ENCODE data around the gene CNIH1.

Gene CNIH1

GRCh38 chr14:54483073-54483745 is 42.0 kb upstream of the CNIH1 start:
- Histone ChIP-seq H3K4me1 (ENCODE audit: control insufficient read depth in 2 of 2, insufficient read depth in 2 of 2, low read length in 2 of 2) (peaks cover 2 to 22% of the 10 kb centered on the region in 2 donors), H3K27ac (ENCODE audit: low read depth in 2 of 2, low read length in 2 of 2) (no peak overlapping the region)

GRCh38 chr14:54481695-54482094 is 40.5 kb upstream of the CNIH1 start:
- Histone ChIP-seq H3K36me3 (ENCODE audit: control insufficient read depth in 2 of 2, insufficient read depth in 2 of 2, low read length in 2 of 2) (peaks cover 11 to 32% of the 10 kb centered on the region in 2 donors), H3K27me3 (ENCODE audit: control insufficient read depth in 2 of 2, insufficient read depth in 2 of 2, low read length in 2 of 2) (no peaks in the 10 kb centered on the region), H3K9ac (ENCODE audit: low read depth in 1 of 2, low read length in 2 of 2) (no peak overlapping the region), H3K27ac (ENCODE audit: low read depth in 2 of 2, low read length in 2 of 2) (no peak overlapping the region), H3K4me1 (ENCODE audit: control insufficient read depth in 2 of 2, insufficient read depth in 2 of 2, low read length in 2 of 2) (peaks cover 2 to 15% of the 10 kb centered on the region in 2 donors), H3K4me3 (ENCODE audit: low read length in 2 of 2) (no peak overlapping the region), H3K9me3 (ENCODE audit: control insufficient read depth in 2 of 2, low read length in 2 of 2) (no peaks in the 10 kb centered on the region)

More at GRCh38 chr14:54483073-54483745, 42.0 kb upstream of the CNIH1 start:
- H3K36me3 ChIP-seq (ENCODE audit: control insufficient read depth in 2 of 2, insufficient read depth in 2 of 2, low read length in 2 of 2) = peaks cover 12 to 26% of the 10 kb centered on the region in 2 donors
- no peaks in the 10 kb centered on the region for H3K27me3 ChIP-seq (ENCODE audit: control insufficient read depth in 2 of 2, insufficient read depth in 2 of 2, low read length in 2 of 2)
- H3K9ac ChIP-seq (ENCODE audit: low read depth in 1 of 2, low read length in 2 of 2) = no peak overlapping the region
- H3K4me3 ChIP-seq (ENCODE audit: low read length in 2 of 2) = no peak overlapping the region
- no peaks in the 10 kb centered on the region for H3K9me3 ChIP-seq (ENCODE audit: control insufficient read depth in 2 of 2, low read length in 2 of 2)

GRCh38 chr14:54480830-54481562 is 39.8 kb upstream of the CNIH1 start:
- peaks cover 2 to 15% of the 10 kb centered on the region in 2 donors for H3K4me1 ChIP-seq (ENCODE audit: control insufficient read depth in 2 of 2, insufficient read depth in 2 of 2, low read length in 2 of 2)
- H3K36me3 ChIP-seq (ENCODE audit: control insufficient read depth in 2 of 2, insufficient read depth in 2 of 2, low read length in 2 of 2) = peaks cover 10 to 32% of the 10 kb centered on the region in 2 donors
- H3K27me3 ChIP-seq (ENCODE audit: control insufficient read depth in 2 of 2, insufficient read depth in 2 of 2, low read length in 2 of 2) = no peaks in the 10 kb centered on the region
- H3K9ac ChIP-seq (ENCODE audit: low read depth in 1 of 2, low read length in 2 of 2) = no peak overlapping the region
- H3K27ac ChIP-seq (ENCODE audit: low read depth in 2 of 2, low read length in 2 of 2) = no peak overlapping the region
- H3K4me3 ChIP-seq (ENCODE audit: low read length in 2 of 2) = no peak overlapping the region
- no peaks in the 10 kb centered on the region for H3K9me3 ChIP-seq (ENCODE audit: control insufficient read depth in 2 of 2, low read length in 2 of 2)

DNA sequence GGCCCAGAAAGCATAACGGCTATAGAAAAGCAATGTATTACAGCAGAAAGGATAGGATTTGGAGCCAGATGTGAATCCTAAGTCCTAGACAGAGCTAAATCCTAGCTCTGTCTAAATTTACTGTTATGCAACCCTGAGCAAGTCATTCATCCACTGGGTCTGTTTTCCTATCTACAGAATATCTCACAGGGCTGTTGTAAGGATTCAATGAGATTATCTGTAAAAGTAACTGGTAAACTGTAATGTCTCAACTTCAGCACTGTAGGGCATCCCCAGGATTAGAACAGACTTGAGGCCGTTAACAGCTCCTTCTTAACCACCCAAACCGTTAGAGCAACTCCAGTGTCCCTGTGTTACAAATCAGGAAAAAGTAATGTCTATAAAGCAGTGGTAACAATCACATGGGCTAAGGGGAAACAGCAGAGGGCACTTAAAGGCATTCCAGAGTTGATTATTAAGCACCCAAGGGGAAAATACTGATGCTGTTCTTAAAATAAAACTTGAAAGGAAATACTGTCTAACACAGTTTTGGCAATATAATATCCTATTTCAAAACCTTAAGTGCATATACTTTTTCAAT is 37.6 kb upstream of the CNIH1 start:
- Histone ChIP-seq H3K27me3 (ENCODE audit: control insufficient read depth in 2 of 2, insufficient read depth in 2 of 2, low read length in 2 of 2) (no peaks in the 10 kb centered on the region), H3K27ac (ENCODE audit: low read depth in 2 of 2, low read length in 2 of 2) (no peak overlapping the region), H3K4me3 (ENCODE audit: low read length in 2 of 2) (no peak overlapping the region), H3K36me3 (ENCODE audit: control insufficient read depth in 2 of 2, insufficient read depth in 2 of 2, low read length in 2 of 2) (peaks cover 10 to 32% of the 10 kb centered on the region in 2 donors), H3K9me3 (ENCODE audit: control insufficient read depth in 2 of 2, low read length in 2 of 2) (no peaks in the 10 kb centered on the region), H3K4me1 (ENCODE audit: control insufficient read depth in 2 of 2, insufficient read depth in 2 of 2, low read length in 2 of 2) (peaks cover 0 to 9% of the 10 kb centered on the region in 2 donors), H3K9ac (ENCODE audit: low read depth in 1 of 2, low read length in 2 of 2) (no peak overlapping the region)

DNA sequence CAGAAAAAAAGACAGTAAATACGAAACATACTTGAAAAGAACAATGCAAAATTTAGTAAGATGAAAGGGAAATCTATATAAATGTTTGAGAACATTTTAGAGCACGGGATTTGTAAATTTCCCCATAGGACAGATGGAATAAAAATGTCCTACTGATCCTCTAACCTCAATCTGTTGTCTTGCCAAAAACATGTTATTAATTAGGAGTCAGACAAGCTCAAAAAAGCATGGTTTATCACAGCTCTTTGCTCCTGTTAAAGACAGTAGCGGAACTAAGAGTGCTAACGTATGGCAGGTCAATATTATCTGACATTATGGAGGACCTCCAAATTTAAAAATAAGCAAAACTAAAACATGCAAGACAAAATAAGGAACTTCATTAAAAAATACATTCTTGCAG is 34.7 kb upstream of the CNIH1 start:
- Histone ChIP-seq H3K9ac (ENCODE audit: low read depth in 1 of 2, low read length in 2 of 2) (no peak overlapping the region), H3K36me3 (ENCODE audit: control insufficient read depth in 2 of 2, insufficient read depth in 2 of 2, low read length in 2 of 2) (peaks cover 10 to 23% of the 10 kb centered on the region in 2 donors), H3K4me3 (ENCODE audit: low read length in 2 of 2) (no peak overlapping the region), H3K27me3 (ENCODE audit: control insufficient read depth in 2 of 2, insufficient read depth in 2 of 2, low read length in 2 of 2) (no peaks in the 10 kb centered on the region), H3K9me3 (ENCODE audit: control insufficient read depth in 2 of 2, low read length in 2 of 2) (no peaks in the 10 kb centered on the region), H3K4me1 (ENCODE audit: control insufficient read depth in 2 of 2, insufficient read depth in 2 of 2, low read length in 2 of 2) (peaks cover 0 to 2% of the 10 kb centered on the region in 2 donors), H3K27ac (ENCODE audit: low read depth in 2 of 2, low read length in 2 of 2) (no peak overlapping the region)

GRCh38 chr14:54475187-54475899 is 34.2 kb upstream of the CNIH1 start:
- Histone ChIP-seq H3K36me3 (ENCODE audit: control insufficient read depth in 2 of 2, insufficient read depth in 2 of 2, low read length in 2 of 2) (peaks cover 10 to 20% of the 10 kb centered on the region in 2 donors), H3K9me3 (ENCODE audit: control insufficient read depth in 2 of 2, low read length in 2 of 2) (no peaks in the 10 kb centered on the region), H3K27ac (ENCODE audit: low read depth in 2 of 2, low read length in 2 of 2) (no peak overlapping the region)

GRCh38 chr14:54474232-54474793 is 33.1 kb upstream of the CNIH1 start:
- H3K4me3 ChIP-seq (ENCODE audit: low read length in 2 of 2) = no peak overlapping the region
- H3K36me3 ChIP-seq (ENCODE audit: control insufficient read depth in 2 of 2, insufficient read depth in 2 of 2, low read length in 2 of 2) = peaks cover 8 to 15% of the 10 kb centered on the region in 2 donors
- no peaks in the 10 kb centered on the region for H3K27me3 ChIP-seq (ENCODE audit: control insufficient read depth in 2 of 2, insufficient read depth in 2 of 2, low read length in 2 of 2)
- no peak overlapping the region for H3K27ac ChIP-seq (ENCODE audit: low read depth in 2 of 2, low read length in 2 of 2)
- H3K9me3 ChIP-seq (ENCODE audit: control insufficient read depth in 2 of 2, low read length in 2 of 2) = no peaks in the 10 kb centered on the region
- no peak overlapping the region for H3K9ac ChIP-seq (ENCODE audit: low read depth in 1 of 2, low read length in 2 of 2)
- peaks cover 0 to 7% of the 10 kb centered on the region in 2 donors for H3K4me1 ChIP-seq (ENCODE audit: control insufficient read depth in 2 of 2, insufficient read depth in 2 of 2, low read length in 2 of 2)

More at GRCh38 chr14:54475187-54475899, 34.2 kb upstream of the CNIH1 start:
- H3K27me3 ChIP-seq (ENCODE audit: control insufficient read depth in 2 of 2, insufficient read depth in 2 of 2, low read length in 2 of 2) = no peaks in the 10 kb centered on the region
- H3K9ac ChIP-seq (ENCODE audit: low read depth in 1 of 2, low read length in 2 of 2) = no peak overlapping the region
- H3K4me1 ChIP-seq (ENCODE audit: control insufficient read depth in 2 of 2, insufficient read depth in 2 of 2, low read length in 2 of 2) = peaks cover 0 to 7% of the 10 kb centered on the region in 2 donors
- H3K4me3 ChIP-seq (ENCODE audit: low read length in 2 of 2) = no peak overlapping the region

- H3K9me3 ChIP-seq (ENCODE audit: control insufficient read depth in 2 of 2, low read length in 2 of 2) = no peaks in the 10 kb centered on the region
- no peak overlapping the region for H3K27ac ChIP-seq (ENCODE audit: low read depth in 2 of 2, low read length in 2 of 2)
- no peaks in the 10 kb centered on the region for H3K27me3 ChIP-seq (ENCODE audit: control insufficient read depth in 2 of 2, insufficient read depth in 2 of 2, low read length in 2 of 2)
- H3K36me3 ChIP-seq (ENCODE audit: control insufficient read depth in 2 of 2, insufficient read depth in 2 of 2, low read length in 2 of 2) = no peaks in the 10 kb centered on the region
- no peak overlapping the region for H3K9ac ChIP-seq (ENCODE audit: low read depth in 1 of 2, low read length in 2 of 2)
- H3K4me1 ChIP-seq (ENCODE audit: control insufficient read depth in 2 of 2, insufficient read depth in 2 of 2, low read length in 2 of 2) = peaks cover 0 to 7% of the 10 kb centered on the region in 2 donors
- H3K4me3 ChIP-seq (ENCODE audit: low read length in 2 of 2) = no peak overlapping the region
Measured at GRCh38 chr14:54472315-54472714, 31.1 kb upstream of the CNIH1 start.

DNA sequence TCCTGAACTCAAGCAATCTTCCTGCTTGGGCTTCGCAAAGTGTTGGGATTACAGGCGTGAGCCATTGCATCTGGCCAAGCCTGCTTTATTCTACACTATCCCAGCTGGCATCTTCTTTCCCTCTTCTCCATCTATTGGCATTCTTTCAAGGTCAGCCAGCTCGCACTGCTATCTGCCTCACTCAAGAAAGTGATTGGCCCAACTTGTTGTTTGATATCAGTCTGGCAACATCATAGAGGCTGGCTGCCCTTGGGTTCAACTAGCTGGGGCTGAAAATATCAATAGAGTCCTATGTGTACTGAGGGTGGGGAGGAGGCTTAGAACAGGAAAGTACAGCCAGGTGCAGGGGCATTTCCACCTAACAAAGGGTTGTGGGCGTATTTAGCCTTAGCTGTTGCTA is 30.5 kb upstream of the CNIH1 start:
- Histone ChIP-seq H3K9ac (ENCODE audit: low read depth in 1 of 2, low read length in 2 of 2) (no peak overlapping the region), H3K27me3 (ENCODE audit: control insufficient read depth in 2 of 2, insufficient read depth in 2 of 2, low read length in 2 of 2) (no peaks in the 10 kb centered on the region), H3K9me3 (ENCODE audit: control insufficient read depth in 2 of 2, low read length in 2 of 2) (no peaks in the 10 kb centered on the region), H3K4me1 (ENCODE audit: control insufficient read depth in 2 of 2, insufficient read depth in 2 of 2, low read length in 2 of 2) (peaks cover 0 to 7% of the 10 kb centered on the region in 2 donors), H3K36me3 (ENCODE audit: control insufficient read depth in 2 of 2, insufficient read depth in 2 of 2, low read length in 2 of 2) (no peaks in the 10 kb centered on the region), H3K4me3 (ENCODE audit: low read length in 2 of 2) (no peak overlapping the region), H3K27ac (ENCODE audit: low read depth in 2 of 2, low read length in 2 of 2) (no peak overlapping the region)

Measured in mucosa of rectum (tissue), 2 donors.